ENCODE results near the gene STK10. TPM values are rescaled to one million over a fixed set of nuclear protein-coding genes. Genes with fewer than 3 reads are reported as not detected.

Gene STK10
- total RNA-seq, 1 donor from 2014 or later, result 22.3 TPM

DNA sequence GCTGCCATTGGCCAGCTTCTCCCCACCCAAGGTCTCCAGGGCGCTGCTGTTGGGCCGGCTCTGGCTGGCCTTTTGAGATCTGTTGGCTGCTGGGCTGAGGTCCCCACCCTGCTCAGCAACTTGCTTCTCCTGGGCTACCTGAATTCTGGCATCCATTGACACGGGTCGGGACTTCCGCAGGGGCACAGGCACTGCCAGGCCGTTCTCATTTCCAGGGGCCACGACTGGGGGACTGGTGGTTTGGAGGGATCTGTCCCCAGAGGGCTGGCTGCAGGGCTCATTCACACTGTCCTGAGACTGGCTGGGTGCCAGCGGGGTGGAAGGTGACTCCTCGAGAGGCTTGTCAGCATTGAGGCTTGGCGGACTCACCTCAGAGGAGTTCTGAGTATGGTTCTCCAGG lies 94.5 kb downstream of the STK10 start:
- DNase-seq (ENCODE audit: low read depth), result no peak

DNA sequence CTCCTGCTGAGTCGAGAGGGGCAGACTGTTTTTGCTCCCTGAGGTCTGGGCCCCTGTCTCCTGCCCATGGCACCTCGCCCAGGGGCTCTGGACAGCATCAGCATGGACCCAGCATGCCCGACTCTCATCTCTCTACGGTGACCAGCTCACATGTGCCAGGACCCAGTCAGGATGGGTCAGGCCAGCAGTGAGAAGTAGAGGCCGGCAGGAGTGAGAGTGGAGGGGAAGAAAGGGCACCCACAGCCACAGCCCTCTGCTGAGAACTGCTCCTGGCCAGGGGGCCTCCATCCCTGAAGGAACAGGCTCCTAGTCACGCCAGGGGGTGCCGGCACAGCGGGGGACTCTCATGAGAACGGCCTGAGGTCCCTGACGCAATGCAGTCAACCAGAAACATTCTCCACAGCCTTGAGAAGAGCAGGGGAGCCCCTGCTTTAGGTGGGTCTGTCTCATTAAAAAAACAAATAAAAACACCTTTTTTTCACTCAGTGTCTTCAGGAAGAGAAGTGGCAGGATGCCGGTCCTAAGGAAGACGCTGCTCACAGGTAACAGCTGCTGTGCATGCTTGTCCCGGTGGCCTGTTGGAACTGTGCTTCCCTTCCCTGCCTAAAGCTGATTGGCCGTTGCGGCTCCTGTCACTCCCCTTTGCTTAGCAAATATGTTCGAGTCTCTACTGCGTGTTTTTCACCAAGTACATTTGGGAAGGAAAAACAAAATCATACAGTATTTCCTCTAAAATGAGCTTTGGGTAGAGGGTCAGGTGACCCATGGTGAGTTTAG lies 95.9 kb downstream of the STK10 start:
- no peak for DNase-seq (ENCODE audit: low read depth)

DNA sequence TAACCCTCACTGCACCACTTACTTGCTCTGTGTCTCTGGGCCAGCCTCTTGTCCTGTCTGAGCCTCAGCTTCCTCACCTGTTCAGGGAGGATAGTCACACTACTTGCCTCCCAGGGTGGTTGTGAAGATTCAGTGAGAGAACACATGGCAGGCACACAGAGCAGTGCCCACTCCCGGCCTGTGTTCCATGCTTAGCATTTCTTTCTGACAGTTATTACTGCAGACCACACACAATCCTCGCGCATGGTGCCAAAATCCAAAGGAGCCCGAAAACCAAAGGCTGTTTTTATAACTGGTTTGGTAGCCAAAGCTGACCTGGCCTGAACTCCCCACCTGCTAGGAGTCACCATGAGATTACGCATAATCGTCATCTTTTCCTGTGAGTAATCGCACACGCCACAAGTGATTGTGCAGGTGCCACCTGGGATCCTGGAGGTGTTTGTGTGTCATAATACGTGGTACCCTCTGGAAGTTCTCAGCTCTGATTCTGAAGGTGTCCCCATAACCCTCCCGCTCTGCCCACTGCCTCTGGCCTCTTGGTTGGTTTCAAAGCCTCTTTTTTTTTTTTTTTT lies 97.0 kb downstream of the STK10 start:
- no peak for DNase-seq (ENCODE audit: low read depth)

DNA sequence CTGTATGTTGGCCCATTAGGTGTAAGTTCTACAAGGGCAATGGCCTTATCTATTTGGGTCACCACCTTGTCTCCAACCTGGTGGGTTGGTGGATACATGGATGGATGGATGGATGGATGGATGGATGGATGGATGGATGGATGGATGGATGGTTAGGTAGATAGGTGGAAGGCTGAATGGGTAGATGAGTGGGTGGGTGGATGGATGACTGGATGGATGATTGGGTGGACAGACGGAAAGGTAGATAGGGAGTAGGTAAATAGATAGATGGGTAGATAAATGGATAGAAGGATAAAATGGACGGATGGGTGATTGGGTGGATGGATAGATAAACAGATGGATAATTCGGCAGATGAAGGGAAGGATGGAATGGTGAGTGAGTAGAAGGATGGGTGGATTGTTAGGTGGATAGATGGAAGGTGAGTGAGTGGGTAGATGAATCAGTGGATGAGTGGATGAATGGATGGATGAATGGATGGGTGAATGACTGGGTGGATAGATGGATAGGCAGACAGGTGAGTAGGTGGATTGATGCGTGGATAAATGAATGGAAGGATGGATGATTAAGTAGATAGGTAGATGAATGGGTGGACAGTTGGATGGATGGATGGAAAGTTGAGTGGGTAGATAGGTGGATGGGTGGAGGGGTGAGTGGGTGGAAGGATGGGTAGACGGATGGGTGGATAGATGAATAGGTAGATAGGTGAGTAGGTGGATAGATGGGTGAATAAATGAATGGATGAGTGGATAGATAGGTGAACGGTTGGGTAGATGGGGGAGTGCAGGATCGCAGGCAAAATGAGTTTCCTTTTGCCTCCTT lies 98.5 kb downstream of the STK10 start:
- no peak for DNase-seq (ENCODE audit: low read depth)

DNA sequence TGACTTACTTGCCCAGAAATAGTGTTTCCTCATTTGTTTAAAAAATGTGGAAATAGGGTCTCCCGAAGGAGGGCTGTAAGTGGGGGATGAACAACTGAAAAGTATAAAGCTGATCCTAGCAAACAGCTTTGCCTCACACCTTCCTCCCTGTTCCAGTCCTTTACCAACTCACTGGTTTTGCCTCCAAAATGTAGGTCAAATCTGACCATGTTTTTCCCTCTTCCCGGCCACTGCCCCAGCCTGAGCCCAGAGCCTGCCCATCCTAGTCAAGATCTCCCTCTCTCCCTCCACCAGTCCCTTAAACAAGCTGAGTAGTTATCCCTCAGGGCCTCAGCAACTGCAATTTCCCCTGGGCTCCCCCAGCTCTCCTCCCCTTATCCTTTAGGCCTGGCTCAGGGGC lies 99.2 kb downstream of the STK10 start:
- DNase-seq (ENCODE audit: low read depth), result no peak

DNA sequence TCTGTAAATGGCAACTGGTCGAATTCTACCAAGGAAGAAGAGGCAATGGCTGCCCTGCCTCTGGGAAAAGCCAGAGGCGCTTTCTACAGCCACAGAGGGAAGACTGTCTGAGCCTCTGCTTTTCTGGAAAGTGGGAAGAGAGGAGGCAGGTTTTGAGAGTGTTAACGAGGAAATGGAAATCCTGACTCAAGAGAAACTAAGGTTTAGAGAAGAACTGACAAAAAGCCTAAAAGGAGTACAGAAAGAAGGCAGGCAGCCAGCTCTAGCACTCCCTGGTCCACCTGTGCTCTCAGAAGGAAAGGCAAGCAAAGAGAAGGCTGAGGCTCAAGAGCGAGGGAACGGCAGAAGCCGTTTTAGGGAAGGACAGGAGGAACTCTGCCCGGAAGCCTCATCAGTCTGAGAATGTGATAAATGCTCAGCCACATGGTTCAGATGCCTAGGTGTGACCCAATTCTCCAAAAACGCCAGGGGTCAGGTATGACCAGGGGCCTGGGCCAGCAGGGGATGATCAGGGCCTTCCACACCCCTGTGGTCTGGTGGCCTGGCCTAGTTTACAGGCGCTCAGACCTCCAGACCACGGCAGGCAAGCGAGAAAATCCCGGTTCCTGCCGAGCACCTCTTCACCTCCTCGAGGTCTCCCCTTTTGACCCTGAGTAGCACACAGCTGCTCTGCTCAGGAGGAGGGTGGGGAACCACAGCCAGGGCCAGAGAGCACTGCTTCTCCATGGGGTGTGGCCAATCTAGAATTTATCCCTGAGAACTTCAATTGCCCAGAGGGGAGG lies 101.6 kb downstream of the STK10 start:
- DNase-seq (ENCODE audit: low read depth), result peak; percentile 62

DNA sequence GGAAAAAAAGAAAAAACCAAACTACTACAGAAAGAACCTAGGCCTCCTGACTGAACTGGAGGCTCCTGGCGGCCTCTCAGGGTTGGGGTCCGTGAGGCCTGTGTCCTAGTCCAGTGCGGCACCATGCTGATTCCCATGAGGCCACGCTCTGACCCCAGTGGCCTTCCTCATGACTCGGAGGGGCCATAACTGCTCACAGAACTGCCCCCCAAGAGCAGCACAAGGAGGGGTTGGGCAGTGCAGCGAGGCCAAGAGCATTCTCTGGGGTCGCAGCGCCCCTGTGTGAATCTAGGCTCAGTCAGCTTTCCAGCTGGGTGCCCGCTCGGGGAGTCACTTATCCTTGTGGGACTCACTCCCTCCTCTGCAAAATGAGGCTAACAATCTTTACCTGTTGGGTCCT lies 102.3 kb downstream of the STK10 start:
- DNase-seq (ENCODE audit: low read depth), result no peak

DNA sequence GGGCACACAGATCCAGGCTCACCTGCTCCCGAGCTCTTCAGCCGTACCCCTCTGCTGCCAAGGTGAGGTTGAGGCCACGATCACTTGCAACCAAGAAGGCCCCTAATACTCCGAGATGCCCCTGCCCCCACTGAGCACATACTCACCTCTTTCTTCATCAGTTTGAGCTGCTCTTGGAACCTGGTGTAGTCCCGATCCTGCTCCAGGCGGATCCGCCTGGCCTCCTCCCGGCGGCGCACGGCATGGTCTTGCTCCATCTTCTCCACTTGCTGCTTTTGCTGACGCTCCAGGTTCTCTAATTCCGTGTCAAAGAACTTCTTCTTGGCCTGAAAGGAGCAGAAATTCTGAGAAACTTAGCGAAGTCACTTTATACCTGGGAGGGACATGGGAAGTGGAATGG lies 105.8 kb downstream of the STK10 start:
- no peak for DNase-seq (ENCODE audit: low read depth)

DNA sequence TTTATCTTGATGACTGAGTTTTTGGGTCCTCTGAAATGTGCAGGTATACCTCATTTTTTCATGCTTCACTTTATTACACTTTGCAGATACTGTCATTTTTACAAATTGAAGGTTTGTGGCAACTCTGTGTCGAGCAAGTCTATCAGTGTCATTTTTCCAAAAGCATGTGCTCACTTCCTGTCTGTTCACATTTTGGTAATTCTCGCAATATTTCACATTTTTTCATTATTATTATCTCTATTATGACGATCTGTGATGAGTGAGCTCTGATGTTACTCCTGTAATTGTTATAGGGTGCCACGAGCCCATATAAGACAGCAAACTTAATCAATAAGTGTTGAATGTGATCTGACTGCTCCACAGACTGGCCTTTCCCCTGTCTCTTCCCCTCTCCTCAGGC lies 108.1 kb downstream of the STK10 start:
- no peak for DNase-seq (ENCODE audit: low read depth)

DNA sequence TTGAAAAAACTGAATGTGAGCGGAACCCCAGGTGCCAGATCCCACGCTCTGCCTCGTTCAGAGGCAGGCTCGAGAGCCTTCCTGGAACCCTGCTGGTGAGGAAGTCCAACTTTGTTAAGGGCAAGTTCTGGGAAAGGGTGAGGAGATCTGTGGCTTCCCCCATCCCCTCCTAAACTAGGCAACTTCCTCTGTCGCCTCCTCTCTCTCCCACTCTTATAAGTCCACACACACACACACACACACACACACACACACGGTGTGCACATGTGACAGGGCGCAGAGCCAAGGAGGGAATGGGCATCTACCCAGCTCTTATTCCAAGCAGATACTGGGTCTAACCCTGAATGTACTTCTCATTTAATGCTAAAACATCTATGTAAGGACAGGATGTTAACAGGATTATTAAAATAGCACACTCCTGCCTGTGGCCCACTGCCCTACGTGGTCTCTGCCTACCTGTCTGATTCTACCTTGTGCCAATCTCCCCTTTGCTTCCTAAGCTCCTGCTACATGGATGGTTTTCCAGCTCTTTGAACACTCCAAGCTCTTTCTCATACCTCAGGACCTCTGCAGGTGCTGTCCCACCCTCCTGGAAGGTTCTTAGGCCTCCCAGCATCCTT lies 109.2 kb downstream of the STK10 start:
- no peak for DNase-seq (ENCODE audit: low read depth)

DNA sequence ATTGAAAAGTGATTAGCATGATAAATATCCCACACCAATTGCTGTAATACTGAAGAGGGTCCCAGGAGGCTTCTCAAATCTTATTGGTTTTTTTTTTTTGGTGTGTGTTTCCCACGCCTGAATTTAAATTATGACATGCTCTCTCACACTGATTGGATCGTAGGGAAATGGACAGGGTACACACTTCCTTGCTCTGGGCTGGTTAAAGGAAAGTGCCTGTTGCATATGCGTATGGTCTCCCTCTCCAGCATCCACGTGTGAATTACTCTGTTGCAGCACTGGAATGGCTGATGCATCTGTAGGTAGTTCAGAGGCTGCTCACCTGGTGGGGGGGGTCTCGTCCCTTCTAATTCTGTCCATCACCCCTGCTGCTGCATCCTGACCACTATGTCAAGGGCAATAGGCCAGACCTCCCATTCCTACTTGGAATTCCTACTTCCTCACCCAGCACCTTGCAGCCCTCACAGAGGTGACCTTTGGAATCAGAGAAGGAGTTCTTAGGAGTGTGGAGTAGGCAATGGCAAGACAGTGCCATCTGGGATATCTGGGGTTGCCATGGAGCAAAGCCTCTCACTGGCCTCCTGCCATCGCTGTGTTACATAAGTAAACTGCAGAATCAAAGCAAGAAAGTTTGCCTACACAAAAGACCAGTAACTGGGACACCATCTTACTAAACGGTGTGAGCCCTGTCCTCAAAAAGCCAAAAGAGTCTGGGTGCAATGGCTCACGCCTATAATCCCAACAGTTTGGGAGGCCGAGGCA lies 110.2 kb downstream of the STK10 start:
- no peak for DNase-seq (ENCODE audit: low read depth)

DNA sequence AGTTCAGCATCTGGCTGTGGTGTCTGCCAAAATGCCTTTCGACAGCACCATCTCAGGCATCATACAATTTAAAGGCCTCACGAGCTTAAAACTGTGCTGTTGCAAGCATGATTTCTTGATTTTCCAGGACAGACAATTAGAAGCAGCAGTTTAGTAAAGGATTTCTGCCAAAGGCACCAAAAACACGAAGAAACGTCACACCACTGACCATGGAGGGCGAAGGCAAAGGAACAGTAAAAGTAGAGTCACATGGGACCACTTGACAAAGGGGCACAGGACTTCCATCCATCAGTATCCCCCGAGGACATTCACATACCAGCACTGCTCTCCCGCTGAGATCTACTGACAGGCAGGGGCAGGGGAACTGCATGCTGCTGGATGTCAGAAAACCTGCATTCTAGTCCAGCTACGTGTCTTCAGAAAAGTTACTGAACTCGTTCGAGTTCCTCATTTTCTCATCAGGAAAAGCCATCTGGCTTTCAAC lies 111.2 kb downstream of the STK10 start:
- no peak for DNase-seq (ENCODE audit: low read depth)

DNA sequence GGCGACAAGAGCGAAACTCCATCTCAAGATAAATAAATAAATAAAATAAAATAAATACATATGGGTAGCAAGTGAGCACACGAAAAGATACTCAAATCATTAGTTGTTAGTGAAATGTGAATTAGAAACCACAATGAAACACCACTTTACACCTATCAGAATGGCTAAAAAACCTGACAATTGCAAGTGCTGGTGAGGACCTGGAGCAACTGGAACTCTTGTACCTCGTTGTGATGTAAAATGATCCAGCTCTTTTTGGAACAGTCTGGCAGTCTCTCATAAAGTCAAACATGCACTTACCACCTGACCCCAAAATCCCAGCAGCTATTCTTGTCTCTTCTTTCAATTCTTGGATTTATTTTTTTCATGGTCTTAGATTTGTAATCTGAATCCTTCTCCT lies 112.4 kb downstream of the STK10 start:
- no peak for DNase-seq (ENCODE audit: low read depth)

DNA sequence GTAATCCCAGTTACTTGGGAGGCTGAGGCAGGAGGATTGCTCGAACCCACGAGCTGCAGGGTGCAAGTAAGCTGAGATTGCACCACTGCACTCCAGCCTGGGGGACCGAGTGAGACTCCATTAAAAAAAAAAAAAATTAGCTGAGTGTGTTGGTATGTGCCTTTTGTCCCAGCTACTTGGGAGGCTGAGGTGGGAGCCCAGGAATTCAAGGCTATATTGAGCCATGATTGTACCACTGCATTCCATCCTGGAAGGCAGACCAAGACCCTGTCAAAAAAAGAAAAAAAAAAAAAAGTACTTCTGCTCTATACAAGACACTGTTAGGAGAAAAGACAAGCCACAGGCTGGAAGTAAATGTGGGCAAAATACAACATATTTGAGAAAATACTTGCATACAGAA lies 113.1 kb downstream of the STK10 start:
- DNase-seq (ENCODE audit: low read depth), result peak; percentile 43

DNA sequence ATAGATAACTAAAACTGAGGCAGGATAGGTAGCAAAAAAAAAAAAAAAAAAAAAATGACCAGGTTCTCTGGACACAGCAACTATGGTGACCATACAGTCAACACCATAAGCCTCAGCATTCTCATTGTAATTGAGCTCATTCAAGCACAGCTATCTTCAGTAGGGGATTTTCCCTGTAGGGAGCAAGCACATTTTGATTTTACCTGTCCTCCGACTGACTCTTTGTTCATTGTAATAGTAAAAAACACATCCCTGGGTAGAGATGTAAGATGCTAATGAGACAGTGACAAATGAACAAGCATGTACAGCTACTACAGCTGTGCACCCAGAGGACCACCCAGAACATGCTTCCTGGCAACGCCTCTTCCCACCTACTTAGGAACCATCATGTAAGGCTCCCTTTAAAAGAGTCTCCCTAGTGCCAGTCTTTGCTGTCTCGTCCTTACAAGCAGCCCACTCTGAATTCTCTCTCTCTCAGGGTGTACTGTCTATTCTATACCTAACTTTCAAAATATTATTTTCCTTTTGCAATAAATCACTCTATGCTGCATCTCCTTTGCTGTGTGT lies 116.6 kb downstream of the STK10 start:
- no peak for DNase-seq (ENCODE audit: low read depth)

DNA sequence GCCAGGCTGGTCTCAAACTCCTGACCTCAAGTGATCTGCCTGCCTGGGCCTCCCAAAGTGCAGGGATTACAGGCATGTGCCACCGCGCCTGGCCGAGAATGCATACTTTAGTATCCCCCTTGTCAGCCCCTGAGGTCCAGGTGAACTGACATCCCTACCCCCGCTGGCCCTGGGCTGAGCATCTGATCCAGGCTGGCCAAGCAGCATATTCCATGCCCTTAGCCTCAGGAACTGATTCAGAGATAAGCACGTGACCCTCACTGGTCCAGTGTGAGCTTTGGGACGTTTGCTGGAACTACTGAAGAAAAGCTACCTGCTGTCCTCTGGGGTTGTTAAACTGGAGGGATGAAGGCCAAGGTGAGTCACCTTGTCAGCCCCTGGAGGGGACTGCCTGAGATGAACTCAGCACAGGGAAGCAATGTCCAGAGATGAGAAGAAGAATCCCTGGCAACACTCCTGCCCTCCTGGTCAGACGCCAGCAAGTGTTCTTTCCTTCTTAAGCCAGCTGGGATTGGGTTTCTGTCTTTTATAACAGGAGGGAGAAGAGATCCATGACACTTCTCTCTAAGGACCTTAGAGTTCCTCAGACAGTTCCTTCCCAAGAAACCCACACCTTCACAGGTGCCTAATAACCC lies 122.5 kb downstream of the STK10 start:
- DNase-seq (ENCODE audit: low read depth), result peak; percentile 29

DNA sequence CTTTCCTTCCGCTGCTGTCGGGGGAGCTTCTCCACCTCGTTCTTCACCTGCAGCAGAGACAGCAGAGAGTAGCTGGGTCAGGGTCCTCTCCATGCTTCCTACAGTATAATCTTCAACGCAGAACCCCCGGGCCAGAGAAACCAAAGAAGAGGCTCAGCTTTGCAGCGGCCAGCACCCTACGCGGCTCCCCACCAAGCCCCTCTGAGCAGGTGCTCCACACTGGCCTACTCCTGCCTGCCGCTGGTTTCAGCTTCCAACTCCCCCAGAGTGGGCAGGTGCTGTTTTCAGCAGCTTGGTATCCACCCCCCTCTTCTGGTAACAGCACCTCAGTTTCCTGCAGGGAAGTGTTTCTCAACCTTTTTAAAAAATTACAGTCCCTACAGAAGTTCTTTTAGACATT lies 123.3 kb downstream of the STK10 start:
- no peak for DNase-seq (ENCODE audit: low read depth)

DNA sequence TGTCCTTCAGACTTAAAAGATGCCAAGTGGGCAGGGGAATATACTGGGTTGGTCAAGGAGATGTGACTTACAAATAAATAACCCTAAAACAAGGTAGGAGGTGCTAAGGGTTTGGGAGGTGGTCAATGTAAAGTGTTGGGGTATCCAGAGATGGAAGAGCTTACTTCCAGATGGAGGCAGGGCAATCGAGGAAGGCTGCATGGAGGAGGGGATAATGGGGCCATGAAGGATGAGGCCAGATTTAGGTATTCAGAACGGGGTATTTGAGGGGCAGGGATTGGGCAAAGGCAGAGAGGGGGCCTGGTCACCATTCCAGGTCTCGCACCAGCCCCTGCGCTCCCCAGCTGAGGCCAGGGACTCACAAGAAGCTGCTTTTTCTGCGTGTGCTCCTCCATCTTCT lies 123.7 kb downstream of the STK10 start:
- DNase-seq (ENCODE audit: low read depth), result no peak

DNA sequence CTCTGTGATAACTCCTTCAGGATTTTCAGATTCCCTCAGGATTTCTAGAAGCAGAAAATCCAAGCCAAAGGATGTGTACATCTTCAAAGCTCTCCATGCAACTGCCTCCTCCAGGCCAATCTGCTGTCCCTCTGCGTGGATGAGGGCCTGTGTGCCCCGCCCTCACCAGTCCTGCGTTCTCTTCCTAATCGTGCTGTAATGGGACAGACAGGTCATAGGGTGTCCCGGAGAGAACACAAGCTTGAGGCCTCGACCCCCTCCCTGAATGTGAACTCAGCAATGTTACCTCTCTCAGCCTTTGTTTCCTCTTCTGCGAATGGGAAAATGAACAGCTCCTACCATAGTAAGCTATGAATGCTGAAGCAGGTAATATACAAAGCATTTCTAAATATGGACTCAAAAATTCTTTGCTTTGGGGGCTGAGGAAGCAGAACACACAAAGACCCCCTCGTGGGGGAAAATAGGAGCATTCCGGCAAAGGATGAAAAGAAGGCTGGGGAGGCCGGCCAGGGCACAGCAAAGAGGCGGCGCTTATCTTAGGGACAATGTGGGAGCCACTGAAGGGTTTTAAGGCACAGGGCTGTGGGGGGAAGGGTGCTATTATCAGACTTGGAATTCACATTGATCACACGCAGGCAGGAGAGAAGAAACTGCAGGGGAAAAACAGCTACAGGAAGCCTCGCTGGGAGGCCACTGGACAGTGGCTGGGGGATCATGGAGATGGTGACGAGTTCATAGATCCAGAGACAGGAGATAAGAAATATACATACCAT lies 124.4 kb downstream of the STK10 start:
- DNase-seq (ENCODE audit: low read depth), result no peak
